SK-N-SH treated with all-trans-retinoic acid at 6 μM for 48 hours (cell line): ENCODE measurements around the gene TNNI3.

ENCODE experiments used
- ARNTL ChIP-seq: fragments of 450-650 bp; formaldehyde crosslinking; IDR thresholded peaks from 2 replicates; pipeline ENCODE4 v1.5.0; 2020; ENCODE audit warnings: low read depth, mild to moderate bottlenecking, moderate library complexity, borderline replicate concordance
- CSDC2 ChIP-seq: fragments of 250-450 bp; sonication (Bioruptor Pico); IDR thresholded peaks from 2 replicates; pipeline ENCODE4 v1.5.0; 2020; ENCODE audit warnings: mild to moderate bottlenecking, moderate library complexity
- ESRRG ChIP-seq: fragments of 250-450 bp; sonication (Bioruptor Pico); IDR thresholded peaks from 2 replicates; pipeline ENCODE4 v1.6.1; 2021; ENCODE audit warnings: mild to moderate bottlenecking
- GLIS3 ChIP-seq: fragments of 250-450 bp; sonication (Bioruptor Pico); IDR thresholded peaks from 2 replicates; pipeline ENCODE4 v1.5.0; 2020; ENCODE audit warnings: mild to moderate bottlenecking, moderate library complexity
- ISL1 ChIP-seq: fragments of 250-450 bp; sonication (Bioruptor Pico); IDR thresholded peaks from 2 replicates; pipeline ENCODE4 v2.1.2; 2022; ENCODE audit warnings: mild to moderate bottlenecking, moderate library complexity
- OSR1 ChIP-seq: fragments of 250-450 bp; sonication (Bioruptor Pico); IDR thresholded peaks from 2 replicates; pipeline ENCODE4 v1.8.0; 2022; ENCODE audit warnings: moderate library complexity, mild to moderate bottlenecking, inconsistent platforms
- PATZ1 ChIP-seq: fragments of 250-450 bp; sonication (Bioruptor Pico); IDR thresholded peaks from 2 replicates; pipeline ENCODE4 v1.8.0; 2020; ENCODE audit warnings: mild to moderate bottlenecking, moderate library complexity, borderline replicate concordance
- TCF4 ChIP-seq: fragments of 250-450 bp; sonication (Bioruptor Pico); IDR thresholded peaks from 2 replicates; pipeline ENCODE4 v1.8.0; 2021; ENCODE audit warnings: mild to moderate bottlenecking, moderate library complexity, borderline replicate concordance
- TOX ChIP-seq: fragments of 250-450 bp; sonication (Bioruptor Pico); IDR thresholded peaks from 2 replicates; pipeline ENCODE4 v1.8.0; 2021; ENCODE audit warnings: mild to moderate bottlenecking, moderate library complexity, borderline replicate concordance
- ZFP3 ChIP-seq: fragments of 250-450 bp; sonication (Bioruptor Pico); IDR thresholded peaks from 2 replicates; pipeline ENCODE4 v1.5.0; 2020; ENCODE audit warnings: mild to moderate bottlenecking, moderate library complexity
- ZFP30 ChIP-seq: fragments of 450-650 bp; formaldehyde crosslinking; IDR thresholded peaks from 2 replicates; pipeline ENCODE4 v1.5.0; 2022; ENCODE audit warnings: mild to moderate bottlenecking, moderate library complexity
- ZNF565 ChIP-seq: fragments of 450-650 bp; formaldehyde crosslinking; conservative IDR thresholded peaks from 2 replicates; pipeline ENCODE4 v1.5.0; 2020; ENCODE audit warnings: low read depth, mild to moderate bottlenecking, moderate library complexity
- TF ChIP-seq, protein P1 (sequence below): fragments of 250-450 bp; sonication (Bioruptor Pico); IDR thresholded peaks from 2 replicates; pipeline ENCODE4 v1.5.1; 2020; ENCODE audit warnings: low read depth, mild to moderate bottlenecking, moderate library complexity
- TF ChIP-seq, protein P2 (sequence below): fragments of 250-450 bp; sonication (Bioruptor Pico); IDR thresholded peaks from 2 replicates; pipeline ENCODE4 v1.5.0; 2020; ENCODE audit warnings: mild to moderate bottlenecking, moderate library complexity

- TF ChIP-seq ISL1 (CRISPR knock-in tag) (no peak), ZFP30 (CRISPR knock-in tag) (no peak), PATZ1 (CRISPR knock-in tag) (no peak), ZFP3 (CRISPR knock-in tag) (no peak), ARNTL (CRISPR knock-in tag) (no peak), TOX (no peak), TCF4 (CRISPR knock-in tag) (no peak), ESRRG (no peak), ZNF565 (CRISPR knock-in tag) (no peak), OSR1 (no peak), GLIS3 (no peak), CSDC2 (CRISPR knock-in tag) (no peak)
- TF ChIP-seq, protein P1, sequence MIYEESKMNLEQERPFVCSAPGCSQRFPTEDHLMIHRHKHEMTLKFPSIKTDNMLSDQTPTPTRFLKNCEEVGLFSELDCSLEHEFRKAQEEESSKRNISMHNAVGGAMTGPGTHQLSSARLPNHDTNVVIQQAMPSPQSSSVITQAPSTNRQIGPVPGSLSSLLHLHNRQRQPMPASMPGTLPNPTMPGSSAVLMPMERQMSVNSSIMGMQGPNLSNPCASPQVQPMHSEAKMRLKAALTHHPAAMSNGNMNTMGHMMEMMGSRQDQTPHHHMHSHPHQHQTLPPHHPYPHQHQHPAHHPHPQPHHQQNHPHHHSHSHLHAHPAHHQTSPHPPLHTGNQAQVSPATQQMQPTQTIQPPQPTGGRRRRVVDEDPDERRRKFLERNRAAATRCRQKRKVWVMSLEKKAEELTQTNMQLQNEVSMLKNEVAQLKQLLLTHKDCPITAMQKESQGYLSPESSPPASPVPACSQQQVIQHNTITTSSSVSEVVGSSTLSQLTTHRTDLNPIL = no peak
- TF ChIP-seq, protein P2, sequence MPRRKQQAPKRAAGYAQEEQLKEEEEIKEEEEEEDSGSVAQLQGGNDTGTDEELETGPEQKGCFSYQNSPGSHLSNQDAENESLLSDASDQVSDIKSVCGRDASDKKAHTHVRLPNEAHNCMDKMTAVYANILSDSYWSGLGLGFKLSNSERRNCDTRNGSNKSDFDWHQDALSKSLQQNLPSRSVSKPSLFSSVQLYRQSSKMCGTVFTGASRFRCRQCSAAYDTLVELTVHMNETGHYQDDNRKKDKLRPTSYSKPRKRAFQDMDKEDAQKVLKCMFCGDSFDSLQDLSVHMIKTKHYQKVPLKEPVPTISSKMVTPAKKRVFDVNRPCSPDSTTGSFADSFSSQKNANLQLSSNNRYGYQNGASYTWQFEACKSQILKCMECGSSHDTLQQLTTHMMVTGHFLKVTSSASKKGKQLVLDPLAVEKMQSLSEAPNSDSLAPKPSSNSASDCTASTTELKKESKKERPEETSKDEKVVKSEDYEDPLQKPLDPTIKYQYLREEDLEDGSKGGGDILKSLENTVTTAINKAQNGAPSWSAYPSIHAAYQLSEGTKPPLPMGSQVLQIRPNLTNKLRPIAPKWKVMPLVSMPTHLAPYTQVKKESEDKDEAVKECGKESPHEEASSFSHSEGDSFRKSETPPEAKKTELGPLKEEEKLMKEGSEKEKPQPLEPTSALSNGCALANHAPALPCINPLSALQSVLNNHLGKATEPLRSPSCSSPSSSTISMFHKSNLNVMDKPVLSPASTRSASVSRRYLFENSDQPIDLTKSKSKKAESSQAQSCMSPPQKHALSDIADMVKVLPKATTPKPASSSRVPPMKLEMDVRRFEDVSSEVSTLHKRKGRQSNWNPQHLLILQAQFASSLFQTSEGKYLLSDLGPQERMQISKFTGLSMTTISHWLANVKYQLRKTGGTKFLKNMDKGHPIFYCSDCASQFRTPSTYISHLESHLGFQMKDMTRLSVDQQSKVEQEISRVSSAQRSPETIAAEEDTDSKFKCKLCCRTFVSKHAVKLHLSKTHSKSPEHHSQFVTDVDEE = no peak
These were observed 41.2 kb downstream of the TNNI3 start for GRCh38 chr19:55116232-55116858.
